Measurements from ENCODE around the gene ATP6AP1. TPM values are rescaled to one million over a fixed set of nuclear protein-coding genes. Genes with fewer than 3 reads are reported as not detected.

Gene ATP6AP1
- total and polyA plus RNA-seq, 10 of the 15 experiments (the other 5 are each of a cell fraction or from before 2014, with no cell fraction given) = 4.5 to 56.4 (median 32.0) TPM

- POLR2A ChIA-PET = no interaction called here
- in situ Hi-C loops (cut with MboI) = no loop called here
- CTCF ChIA-PET = no interaction called here
- TF ChIP-seq E2F4 (IDR thresholded peaks at IDR 0.05; ENCODE audit: low read depth, low read length) = no peak
- TF ChIP-seq WRNIP1 (IDR thresholded peaks at IDR 0.05; ENCODE audit: borderline replicate concordance, low read depth, low read length) = no peak
- no peak for TF ChIP-seq REST (IDR thresholded peaks at IDR 0.05; ENCODE audit: low read depth, low read length)
- TF ChIP-seq NFYB (IDR thresholded peaks at IDR 0.05; ENCODE audit: insufficient read depth, low read depth, low read length) = no peak
- no peak for TF ChIP-seq CREB1 (IDR thresholded peaks at IDR 0.05; ENCODE audit: low read depth)
- no peak for TF ChIP-seq CEBPB (IDR thresholded peaks at IDR 0.05; ENCODE audit: borderline replicate concordance in 1 of 2, low read depth in 2 of 2, low read length in 2 of 2)
- TF ChIP-seq SIN3A (IDR thresholded peaks at IDR 0.05; ENCODE audit: low read depth, low read length) = no peak
- TF ChIP-seq PRDM15 (CRISPR knock-in tag; IDR thresholded peaks at IDR 0.05) = no peak
- TF ChIP-seq CBFB (IDR thresholded peaks at IDR 0.05; ENCODE audit: low read depth) = no peak
- no peak for TF ChIP-seq CHD1 (IDR thresholded peaks at IDR 0.05; ENCODE audit: low read depth, low read length)
- TF ChIP-seq HSF1 (IDR thresholded peaks at IDR 0.05; ENCODE audit: low read depth, low read length) = no peak
- TF ChIP-seq POLR2AphosphoS5 (IDR thresholded peaks at IDR 0.05; ENCODE audit: low read length) = no peak
These were observed 43.6 kb downstream of the ATP6AP1 start for GRCh38 chrX:154471839-154472684.

More at GRCh38 chrX:154471839-154472684, 43.6 kb downstream of the ATP6AP1 start:
- H2AFZ ChIP-seq (ENCODE audit: control insufficient read depth, low read depth, low read length) = no peak overlapping the region
- H3K36me3 ChIP-seq (ENCODE audit: control insufficient read depth in 2 of 2, insufficient read depth in 2 of 2, low read length in 1 of 2) = no peaks in the 10 kb centered on the region; a peak in 1 of 4 replicates
- ATAC-seq (no peak), DNase-seq (ENCODE audit: low read depth, low spot score) (no peak), FAIRE-seq (no peak)
- 63% methylated on average over 19 of the region's 23 CpGs for WGBS (ENCODE audit: insufficient coverage, insufficient replicate concordance, low lambda C conversion rate, missing lambda C conversion rate)
- no peak overlapping the region for H3K4me2 ChIP-seq (ENCODE audit: control insufficient read depth, insufficient read depth)
- no peaks in the 10 kb centered on the region for H3K79me2 ChIP-seq (ENCODE audit: control insufficient read depth, insufficient read depth, low read length)
- H3K4me1 ChIP-seq (ENCODE audit: control insufficient read depth, insufficient read depth, low read length) = no peaks in the 10 kb centered on the region
- no peaks in the 10 kb centered on the region; the same call in 2 of the 3 replicates for H3K9me3 ChIP-seq (replicated peaks; ENCODE audit: control insufficient read depth, insufficient read depth, low read length)
- no peaks in the 10 kb centered on the region for H4K20me1 ChIP-seq (ENCODE audit: control insufficient read depth, insufficient read depth)
- intact Hi-C loops (cut with micrococcal nuclease; ENCODE audit: unreplicated experiment) = no loop called here
- H3K9ac ChIP-seq (ENCODE audit: control insufficient read depth, insufficient read depth, low read length) = no peak overlapping the region
- ChIA-PET SMC1A (ENCODE audit: uncharacterized antibody, unreplicated experiment) (no interaction called here), RAD21 (ENCODE audit: unreplicated experiment) (no interaction called here)
- no peak overlapping the region for H3K4me3 ChIP-seq
- H3K27ac ChIP-seq (ENCODE audit: control insufficient read depth, insufficient read depth) = no peak overlapping the region
- H3K27me3 ChIP-seq (replicated peaks in 1 of 2; ENCODE audit: control insufficient read depth in 2 of 2, insufficient read depth in 2 of 2, low read length in 1 of 2) = no peaks in the 10 kb centered on the region
- BruUV-seq (replicated peaks) = no TSS peak

Data from GM12878 (cell line).